ENCODE results near the gene MST1.
A peak's percentile ranks its signal among the peaks of the same experiment; 100 is the strongest.

Gene MST1

GRCh38 chr3:49654955-49655556 lies 34.2 kb downstream of the MST1 start:
- DNase-seq = no peak

DNA sequence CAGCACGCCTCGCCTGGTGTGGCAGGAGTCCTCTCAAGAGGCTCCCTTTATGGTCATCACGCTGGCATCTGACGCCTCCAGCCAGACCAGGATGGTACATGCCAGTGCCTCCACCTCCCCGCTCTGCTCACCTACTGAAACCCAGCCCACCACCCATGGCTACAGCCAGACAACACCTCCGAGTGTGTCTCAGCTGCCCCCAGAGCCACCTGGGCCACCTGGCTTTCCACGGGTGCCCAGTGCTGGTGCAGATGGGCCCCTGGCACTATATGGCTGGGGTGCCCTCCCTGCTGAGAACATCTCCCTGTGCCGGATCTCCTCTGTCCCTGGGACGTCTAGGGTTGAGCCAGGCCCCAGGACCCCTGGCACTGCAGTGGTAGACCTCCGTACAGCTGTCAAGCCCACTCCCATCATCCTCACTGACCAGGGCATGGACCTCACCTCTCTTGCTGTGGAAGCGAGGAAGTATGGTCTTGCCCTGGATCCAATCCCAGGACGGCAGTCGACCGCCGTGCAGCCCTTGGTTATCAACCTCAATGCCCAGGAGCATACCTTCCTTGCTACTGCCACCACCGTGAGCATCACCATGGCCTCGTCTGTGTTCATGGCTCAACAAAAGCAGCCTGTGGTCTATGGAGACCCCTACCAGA lies 35.0 kb downstream of the MST1 start:
- no peak for DNase-seq

DNA sequence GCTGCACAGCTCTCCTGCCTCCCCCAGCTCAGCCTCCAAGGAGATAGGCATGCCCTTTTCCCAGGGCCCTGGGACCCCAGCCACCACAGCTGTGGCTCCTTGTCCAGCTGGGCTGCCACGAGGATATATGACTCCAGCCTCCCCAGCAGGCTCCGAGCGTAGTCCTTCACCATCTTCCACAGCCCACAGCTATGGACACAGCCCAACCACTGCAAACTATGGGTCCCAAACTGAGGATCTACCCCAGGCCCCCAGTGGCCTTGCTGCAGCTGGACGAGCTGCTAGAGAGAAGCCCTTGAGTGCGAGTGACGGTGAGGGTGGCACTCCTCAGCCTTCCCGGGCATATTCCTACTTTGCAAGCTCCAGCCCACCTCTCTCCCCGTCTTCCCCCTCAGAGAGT lies 35.7 kb downstream of the MST1 start:
- no peak for DNase-seq

DNA sequence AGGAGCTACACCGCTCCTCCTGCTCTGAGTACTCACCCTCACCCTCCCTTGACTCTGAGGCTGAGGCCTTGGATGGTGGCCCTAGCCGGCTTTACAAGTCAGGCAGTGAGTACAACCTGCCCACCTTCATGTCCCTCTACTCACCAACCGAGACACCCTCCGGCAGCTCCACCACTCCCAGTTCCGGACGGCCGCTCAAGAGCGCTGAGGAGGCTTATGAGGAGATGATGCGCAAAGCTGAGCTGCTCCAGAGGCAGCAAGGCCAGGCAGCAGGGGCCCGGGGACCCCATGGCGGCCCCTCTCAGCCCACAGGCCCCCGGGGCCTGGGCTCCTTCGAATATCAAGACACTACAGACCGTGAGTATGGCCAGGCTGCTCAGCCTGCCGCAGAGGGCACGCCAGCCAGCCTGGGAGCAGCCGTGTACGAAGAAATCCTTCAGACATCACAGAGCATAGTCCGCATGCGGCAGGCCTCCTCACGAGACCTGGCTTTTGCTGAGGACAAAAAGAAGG lies 36.3 kb downstream of the MST1 start:
- no peak for DNase-seq

GRCh38 chr3:49652218-49652902 lies 36.9 kb downstream of the MST1 start:
- no peak for DNase-seq

GRCh38 chr3:49650637-49651036 lies 38.6 kb downstream of the MST1 start:
- DNase-seq = no peak

DNA sequence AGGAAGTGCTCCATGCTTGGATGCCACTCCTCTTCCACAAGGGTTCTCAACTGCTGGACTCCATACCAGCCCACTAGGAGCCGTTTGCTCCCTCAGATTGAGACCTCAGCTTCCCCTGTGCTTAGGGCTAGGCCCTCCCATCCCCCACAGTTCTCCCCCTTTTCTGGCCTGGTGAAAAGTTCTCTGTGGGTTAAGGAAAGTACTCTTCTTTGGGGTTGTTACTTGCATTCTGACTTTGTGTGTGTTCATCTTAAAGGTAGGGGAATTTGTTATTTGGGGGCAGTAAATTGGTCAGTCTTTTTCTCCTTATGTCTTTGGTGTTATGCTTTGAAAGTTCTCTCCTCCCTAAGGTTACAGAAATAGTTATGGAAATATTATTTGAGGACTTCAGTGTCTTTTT lies 39.1 kb downstream of the MST1 start:
- no peak for DNase-seq

GRCh38 chr3:49649576-49649975 lies 39.7 kb downstream of the MST1 start:
- DNase-seq = no peak

DNA sequence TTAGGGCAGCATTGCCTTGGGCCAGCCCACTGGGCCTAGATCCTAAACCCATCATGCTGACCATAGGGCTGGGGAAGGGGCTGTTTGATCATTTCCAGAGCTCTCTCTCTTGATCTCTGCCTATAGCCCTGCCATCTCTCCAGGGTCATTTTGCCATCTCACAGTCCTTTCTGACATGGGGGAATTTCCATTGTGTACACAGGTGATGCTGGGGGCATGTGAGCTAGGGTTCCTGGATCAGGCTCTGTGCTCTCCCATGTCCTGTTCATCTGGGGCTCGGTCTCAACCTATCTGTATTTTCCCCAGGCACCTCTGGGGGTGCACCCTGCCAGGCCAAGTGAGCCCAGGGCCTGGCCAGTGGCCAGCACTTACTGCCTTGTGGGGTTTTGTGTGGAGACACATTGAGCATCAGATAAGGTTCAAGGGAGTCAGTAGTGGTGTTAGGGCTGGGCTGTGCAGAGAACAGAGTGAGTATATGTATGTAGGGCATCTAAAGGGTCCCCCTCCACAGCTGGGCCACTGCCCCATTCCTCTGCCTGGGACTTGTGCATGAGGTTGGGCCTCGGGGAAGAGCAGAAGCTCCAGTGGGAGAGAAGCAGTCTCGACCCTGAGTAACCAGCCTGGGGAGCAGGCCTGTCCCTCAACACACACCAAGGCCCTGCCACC lies 40.8 kb downstream of the MST1 start:
- no peak for DNase-seq

- no peak for DNase-seq
Observed at GRCh38 chr3:49647741-49648140, 41.5 kb downstream of the MST1 start.

GRCh38 chr3:49646236-49646635 lies 43.0 kb downstream of the MST1 start:
- DNase-seq = no peak

DNA sequence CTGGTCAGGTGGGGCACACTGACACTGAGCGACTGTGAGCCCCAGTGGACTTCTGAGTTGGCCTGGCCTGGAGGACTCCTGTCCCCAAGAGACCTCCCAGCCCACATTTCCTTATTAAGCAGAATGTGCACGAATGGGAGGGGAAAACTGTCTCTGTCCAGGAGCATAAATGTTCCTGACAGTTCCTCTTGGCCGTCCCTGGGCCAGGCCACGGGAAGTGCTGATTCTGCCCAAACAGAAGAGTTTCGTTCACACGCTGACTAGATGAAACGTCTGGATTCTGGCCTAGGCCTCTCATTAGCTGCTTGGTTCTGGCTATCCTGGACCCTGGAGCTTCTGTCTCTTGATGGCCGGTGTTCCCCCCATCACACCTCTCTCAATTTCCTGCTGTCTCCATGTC lies 44.6 kb downstream of the MST1 start:
- no peak for DNase-seq

DNA sequence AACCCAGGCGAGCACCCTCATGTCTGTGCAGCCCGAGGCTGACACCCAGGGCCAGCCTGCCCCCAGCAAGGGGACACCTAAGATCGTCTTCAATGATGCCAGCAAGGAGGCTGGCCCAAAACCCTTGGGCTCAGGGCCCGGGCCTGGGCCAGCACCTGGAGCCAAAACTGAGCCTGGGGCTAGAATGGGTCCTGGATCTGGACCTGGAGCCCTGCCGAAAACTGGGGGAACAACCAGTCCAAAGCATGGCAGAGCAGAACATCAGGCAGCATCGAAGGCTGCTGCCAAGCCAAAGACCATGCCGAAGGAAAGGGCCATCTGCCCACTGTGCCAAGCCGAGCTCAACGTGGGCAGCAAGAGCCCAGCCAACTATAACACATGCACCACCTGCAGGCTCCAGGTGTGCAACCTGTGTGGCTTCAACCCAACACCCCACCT lies 46.5 kb downstream of the MST1 start:
- no peak for DNase-seq

GRCh38 chr3:49641921-49642707 lies 47.2 kb downstream of the MST1 start:
- DNase-seq = no peak

DNA sequence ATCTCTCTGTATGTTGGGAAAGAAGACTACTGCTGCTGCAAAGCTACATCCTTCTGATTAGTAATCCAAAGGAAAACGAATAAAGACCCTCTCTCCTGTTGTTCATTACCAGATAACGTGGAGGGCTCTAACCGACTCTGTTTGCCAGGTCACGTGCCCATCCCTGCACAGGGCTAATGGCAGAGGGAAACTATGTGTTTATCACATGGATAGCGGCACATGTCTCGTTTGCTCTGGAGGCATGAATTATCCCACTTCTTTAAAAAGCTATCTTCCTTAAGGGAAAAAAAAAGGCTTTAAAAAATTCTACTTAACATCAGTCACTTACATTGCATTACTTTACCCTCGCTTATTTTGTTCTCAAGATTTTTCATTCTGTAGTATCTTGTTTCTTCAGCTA lies 48.0 kb downstream of the MST1 start:
- DNase-seq = no peak

DNA sequence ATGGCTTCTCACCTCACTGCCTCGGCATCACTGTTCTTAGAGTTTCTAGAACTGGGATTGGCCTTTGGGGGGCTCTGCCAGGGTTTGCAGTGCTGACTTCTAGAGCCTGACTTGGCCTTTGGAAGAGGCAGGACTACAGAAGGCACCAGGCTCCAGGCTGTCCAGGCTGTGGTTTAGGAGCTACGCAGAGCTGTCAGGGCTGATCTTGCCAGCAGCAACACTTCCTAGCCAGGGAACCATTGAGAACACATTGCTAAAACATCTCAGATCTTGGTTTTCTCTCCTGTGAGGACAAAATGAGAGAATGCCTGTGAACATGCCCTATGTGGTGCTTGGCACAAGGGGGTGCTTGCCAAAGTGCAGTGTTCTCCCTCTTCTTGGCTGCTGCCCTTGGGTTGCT lies 49.7 kb downstream of the MST1 start:
- DNase-seq = no peak

GRCh38 chr3:49638445-49638844 lies 50.8 kb downstream of the MST1 start:
- DNase-seq = no peak

- peak; percentile 22 for DNase-seq
Observed at GRCh38 chr3:49636883-49637609, 52.2 kb downstream of the MST1 start.

GRCh38 chr3:49634736-49635135 lies 54.5 kb downstream of the MST1 start:
- no peak for DNase-seq
